K562 (cell line): Measurements from ENCODE around the gene ALG5. TPM values are rescaled to one million over a fixed set of nuclear protein-coding genes. Genes with fewer than 3 reads are reported as not detected.

Experiments
- ATAC-seq: fragments of 200-7000 bp; cut with Tn5 transposase; 3 replicates; pipeline ENCODE4 v1.9.1; 2020; ENCODE audit warnings: moderate library complexity
- BruUV-seq: library from RNA; stranded (reverse); fragments of 400-500 nt; replicated peaks from 2 replicates; lab custom pipeline; 2021; lab: Mats Ljungman, UMichigan
- CTCF ChIA-PET: fragments of 300-600 bp; formaldehyde crosslinking; extraction: SDS; loops from one replicate; lab custom pipeline; 2021; ENCODE audit warnings: low intra/inter-chr PET ratio; lab: Yijun Ruan, JAX
- POLR2A ChIA-PET: fragments of 300-600, 350-650 bp; sonication (Branson Sonifier 250); formaldehyde crosslinking; extraction: SDS; loops from one replicate; lab custom pipeline; 2021; ENCODE audit warnings: antibody characterized with exemption, inconsistent platforms; lab: Yijun Ruan, JAX
- DNase-seq, 4 experiments: peaks; one replicate each; pipeline versions ENCODE4 v3.0.0 to v3.0.0-alpha.2; 2011 to 2018; ENCODE audit warnings: low spot score in 3 of 4, mixed read lengths in 3 of 4; ENCODE audit errors: extremely low read depth in 1 of 4
- FAIRE-seq: peaks from 2 replicates; lab custom pipeline; 2011; peaks lifted over from hg19 to GRCh38; lab: Jason Lieb, UNC
- H2AFZ ChIP-seq: 2 replicates; pipeline ENCODE4 v1.6.0; 2011; ENCODE audit warnings: low read depth, low read length, control low read depth, inconsistent platforms
- H3K27ac ChIP-seq: fragments of 200-600 bp; 3 replicates; pipeline ENCODE4 v1.8.0; 2011; ENCODE audit warnings: low read depth, mild to moderate bottlenecking, control low read depth, inconsistent platforms, low read length, moderate library complexity, mixed read lengths; ENCODE audit errors: extremely low read depth
- H3K27me3 ChIP-seq, 2 experiments: fragments of 300-600 bp in 1 of 2; 2 replicates in 1 of 2; 3 replicates in 1 of 2; pipeline versions ENCODE4 v1.6.0 to v1.8.0; 2011; ENCODE audit warnings: inconsistent platforms in 2 of 2, low read length in 2 of 2, mild to moderate bottlenecking in 1 of 2, mixed read lengths in 1 of 2, moderate library complexity in 1 of 2; ENCODE audit not compliant: control insufficient read depth in 2 of 2, insufficient read depth in 2 of 2
- H3K36me3 ChIP-seq: fragments of 300-600 bp; 3 replicates; pipeline ENCODE4 v1.8.0; 2011; ENCODE audit warnings: mild to moderate bottlenecking, low read length, inconsistent platforms; ENCODE audit not compliant: control insufficient read depth, insufficient read depth
- H3K4me1 ChIP-seq, 2 experiments: fragments of 200-600 bp in 1 of 2; replicated peaks in 1 of 2; 2 replicates in 1 of 2; 3 replicates in 1 of 2; pipeline versions ENCODE4 v1.5.1 to v1.8.0; 2011; ENCODE audit warnings: inconsistent platforms in 2 of 2, low read length in 2 of 2, mild to moderate bottlenecking in 1 of 2, mixed read lengths in 1 of 2, moderate library complexity in 1 of 2; ENCODE audit not compliant: control insufficient read depth in 2 of 2, insufficient read depth in 2 of 2
- H3K4me2 ChIP-seq: 2 replicates; pipeline ENCODE4 v1.6.1; 2011; ENCODE audit warnings: low read length, control low read depth, inconsistent platforms, mixed read lengths; ENCODE audit not compliant: insufficient read depth
- H3K4me3 ChIP-seq: fragments of 200-600 bp; sonication (generic), shearing (Covaris generic); 2 replicates; pipeline ENCODE4 v1.5.1; 2016; ENCODE audit warnings: control low read depth, inconsistent platforms
- H3K79me2 ChIP-seq: fragments of 200-600 bp; 3 replicates; pipeline ENCODE4 v1.8.0; 2011; ENCODE audit warnings: low read length, inconsistent platforms; ENCODE audit not compliant: control insufficient read depth, insufficient read depth
- H3K9ac ChIP-seq, 2 experiments: 2 replicates each; pipeline versions ENCODE4 v1.6.0 to v1.6.1; 2011; ENCODE audit warnings: low read depth in 2 of 2, low read length in 2 of 2, control low read depth in 1 of 2, inconsistent platforms in 1 of 2, mild to moderate bottlenecking in 1 of 2, mixed read lengths in 1 of 2; ENCODE audit not compliant: insufficient read depth in 1 of 2
- H3K9me1 ChIP-seq: one replicate; pipeline ENCODE4 v1.6.0; 2011; ENCODE audit warnings: inconsistent platforms, mild to moderate bottlenecking, low read length, moderate library complexity; ENCODE audit not compliant: control insufficient read depth, insufficient read depth
- H3K9me3 ChIP-seq: replicated peaks from 2 replicates; pipeline ENCODE4 v1.5.1; 2011; ENCODE audit warnings: low read depth, low read length, inconsistent platforms; ENCODE audit not compliant: control insufficient read depth, insufficient read depth
- H4K20me1 ChIP-seq: replicated peaks from 2 replicates; pipeline ENCODE4 v1.6.1; 2011; ENCODE audit warnings: low read length, inconsistent platforms, mixed read lengths; ENCODE audit not compliant: control insufficient read depth, insufficient read depth
- CBX1 ChIP-seq: sonication (generic); IDR thresholded peaks from 2 replicates; pipeline ENCODE4 v1.6.1; 2016; ENCODE audit warnings: antibody characterized with exemption, low read depth, mild to moderate bottlenecking
- E2F3 ChIP-seq: fragments of 250-450 bp; sonication (Bioruptor Pico); IDR thresholded peaks from 2 replicates; pipeline ENCODE4 v1.4.0; 2020; ENCODE audit warnings: mild to moderate bottlenecking
- IRF1 ChIP-seq: sonication (generic); formaldehyde crosslinking; IDR thresholded peaks from 2 replicates; pipeline ENCODE4 v1.8.0; 2022; ENCODE audit warnings: missing genetic modification reagents, mild to moderate bottlenecking, borderline replicate concordance
- MED1 ChIP-seq: sonication (generic); formaldehyde crosslinking; IDR thresholded peaks from 2 replicates; pipeline ENCODE4 v1.8.1; 2023; ENCODE audit warnings: missing genetic modification reagents, borderline replicate concordance
- POLR2AphosphoS2 ChIP-seq: IDR thresholded peaks from 2 replicates; pipeline ENCODE4 v1.6.1; 2012; ENCODE audit warnings: low read length, improper control_type of control experiment
- POLR2B ChIP-seq: fragments of 450-650 bp; IDR thresholded peaks from 2 replicates; pipeline ENCODE4 v1.6.1; 2018; ENCODE audit warnings: low read depth; ENCODE audit not compliant: partially characterized antibody
- ZNF436 ChIP-seq: fragments of 250-450, 450-650 bp; sonication (Bioruptor Pico); formaldehyde crosslinking; IDR thresholded peaks from 2 replicates; pipeline ENCODE4 v1.7.0; 2020; ENCODE audit warnings: mild to moderate bottlenecking
- ZNF644 ChIP-seq: fragments of 200-800 bp; sonication (Bioruptor generic); IDR thresholded peaks from 2 replicates; pipeline ENCODE4 v1.6.1; 2016; ENCODE audit warnings: low read depth, missing genetic modification characterization, missing compliant biosample characterization
- WGBS: fragments of 100-300 bp; shearing (Covaris generic); methylation state at CpG from one replicate; pipeline ENCODE4 v1.1.6; 2016; ENCODE audit warnings: low coverage, mixed read lengths; ENCODE audit not compliant: insufficient coverage; ENCODE audit errors: missing lambda C conversion rate; 5-methylcytosine and 5-hydroxymethylcytosine counted together
- in situ Hi-C: fragments of 300-500 bp; cut with MboI; formaldehyde crosslinking; loops from 4 replicates; pipeline ENCODE4 v1.15.0; 2018; ENCODE audit warnings: inconsistent platforms, mixed read lengths
- intact Hi-C: fragments of 100-400 bp; cut with micrococcal nuclease; formaldehyde crosslinking; loops from 2 replicates; pipeline ENCODE4 v1.14.2; 2022
- polyA plus RNA-seq, 8 experiments: library from polyadenylated mRNA; depleted of rRNA in 4 of 8; stranded (reverse) in 5 of 8; unstranded in 3 of 8; fragments of >200 nt; fragmentation: Nextera tagmentation in 2 of 8; fragmentation: Illumina TruSeq in 1 of 8; extraction: Ambion mirVana in 2 of 8; extraction: Trizol in 1 of 8; gene quantifications; 2 replicates each; pipeline versions ENCODE4 v1.2.1 to v1.2.3, GENCODE V29; 2011 to 2014; ENCODE audit warnings: inconsistent platforms in 1 of 8, missing spikeins in 1 of 8
- total RNA-seq, 7 experiments: library from RNA; depleted of rRNA in 6 of 7; stranded (reverse); fragments of >200 nt in 6 of 7; fragmentation: Illumina TruSeq in 2 of 7; extraction: Trizol in 2 of 7; gene quantifications; 2 replicates each; pipeline versions ENCODE4 v1.2.1 to v1.2.3, GENCODE V29; 2011 to 2021; ENCODE audit warnings: low replicate concordance in 1 of 7

ALG5 gene
- total and polyA plus RNA-seq, 9 of the 15 experiments (the other 6 are each of a cell fraction or from before 2014, with no cell fraction given), result 33.6 to 80.5 (median 48.2) TPM

GRCh38 chr13:37010424-37010823 lies 11.3 kb upstream of the ALG5 start:
- FAIRE-seq (no peak), ATAC-seq (peak; percentile 66), DNase-seq (no peak)
- no peak overlapping the region for H3K9ac ChIP-seq
- peaks cover 77% of the 10 kb centered on the region for H3K36me3 ChIP-seq
- intact Hi-C loops (no loop called here), in situ Hi-C loops (no loop called here)
- no peak overlapping the region for H3K4me3 ChIP-seq
- no TSS peak for BruUV-seq
- H3K4me2 ChIP-seq, result no peak overlapping the region
- H3K79me2 ChIP-seq, result no peaks in the 10 kb centered on the region; the same call in 2 of the 3 replicates
- POLR2A ChIA-PET, result interaction anchor here (2.2 kb wide), 1 partner anchor 14 kb away, joined by 6 read pairs; no protein-coding TSS in a partner anchor
- no peak overlapping the region for H2AFZ ChIP-seq
- no peaks in the 10 kb centered on the region for H3K27me3 ChIP-seq
- H3K9me1 ChIP-seq, result no peaks in the 10 kb centered on the region
- CTCF ChIA-PET, result no interaction called here
- H3K4me1 ChIP-seq, result no peaks in the 10 kb centered on the region
- no peaks in the 10 kb centered on the region for H3K9me3 ChIP-seq
- TF ChIP-seq MED1 (CRISPR knock-in tag) (no peak), POLR2B (no peak), IRF1 (CRISPR knock-in tag) (no peak), CBX1 (no peak), POLR2AphosphoS2 (0 out of 2 replicates have a peak, but pooled peaks have one; percentile 37), ZNF644 (tag) (no peak), ZNF436 (CRISPR knock-in tag) (no peak), E2F3 (CRISPR knock-in tag) (no peak)
- WGBS, result no CpG with 5 or more reads among the region's 1 CpG
- no peak overlapping the region for H3K27ac ChIP-seq
- H4K20me1 ChIP-seq, result no peaks in the 10 kb centered on the region
